Measurements from ENCODE around the gene YKT6. TPM values are rescaled to one million over a fixed set of nuclear protein-coding genes. Genes with fewer than 3 reads are reported as not detected.

YKT6 gene
- total RNA-seq, 1 donor from 2014 or later: 47.6 TPM

- H3K27ac ChIP-seq: no peak overlapping the region
- H3K4me3 ChIP-seq: no peak overlapping the region
- DNase-seq (ENCODE audit: extremely low spot score in 2 of 2): no peak
- H3K36me3 ChIP-seq: no peaks in the 10 kb centered on the region
- TF ChIP-seq POLR2AphosphoS5 (IDR thresholded peaks at IDR 0.05; ENCODE audit: insufficient read depth in 1 of 2, low read depth in 1 of 2): no peak
- TF ChIP-seq POLR2A (IDR thresholded peaks at IDR 0.05): no peak
- no peak for TF ChIP-seq CTCF (IDR thresholded peaks at IDR 0.05)
- H3K9me3 ChIP-seq: no peaks in the 10 kb centered on the region
- intact Hi-C loops (cut with DNase I): no loop called here
- H3K27me3 ChIP-seq: peaks cover 5% of the 10 kb centered on the region
- no peaks in the 10 kb centered on the region for H3K4me1 ChIP-seq
These were observed 25.0 kb downstream of the YKT6 start for GRCh38 chr7:44225566-44226395.

DNA sequence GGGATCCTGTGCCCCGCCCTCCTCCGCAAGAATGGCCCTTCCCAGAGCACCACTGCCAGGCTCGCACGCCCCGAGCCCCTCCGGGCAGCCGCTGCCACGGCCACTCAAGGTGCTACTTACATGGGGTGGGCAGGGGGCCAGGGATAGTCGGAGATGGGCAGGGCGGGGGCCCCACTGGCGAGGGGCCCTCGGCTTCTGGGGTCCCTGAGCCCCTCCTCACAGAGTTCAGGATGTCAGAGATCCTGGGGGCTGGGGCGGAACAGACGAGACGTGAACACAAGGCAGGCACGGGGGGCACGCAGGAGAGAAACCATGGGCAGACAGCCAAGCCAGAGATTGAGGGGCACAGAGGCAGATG is 25.6 kb downstream of the YKT6 start:
- intact Hi-C loops (cut with DNase I): no loop called here

GRCh38 chr7:44227911-44228310 is 27.1 kb downstream of the YKT6 start:
- Histone ChIP-seq H3K27me3 (peaks cover 5% of the 10 kb centered on the region), H3K4me1 (no peaks in the 10 kb centered on the region), H3K4me3 (no peak overlapping the region), H3K27ac (no peak overlapping the region), H3K36me3 (no peaks in the 10 kb centered on the region), H3K9me3 (no peaks in the 10 kb centered on the region)
- intact Hi-C loops (cut with DNase I): no loop called here
- no peak for TF ChIP-seq POLR2A (IDR thresholded peaks at IDR 0.05)
- no peak for TF ChIP-seq POLR2AphosphoS5 (IDR thresholded peaks at IDR 0.05; ENCODE audit: insufficient read depth in 1 of 2, low read depth in 1 of 2)
- no peak for TF ChIP-seq CTCF (IDR thresholded peaks at IDR 0.05)
- DNase-seq (ENCODE audit: extremely low spot score in 2 of 2): no peak

More for the DNA sequence above, 25.6 kb downstream of the YKT6 start:
- Histone ChIP-seq H3K27ac (no peak overlapping the region), H3K27me3 (peaks cover 5% of the 10 kb centered on the region), H3K9me3 (no peaks in the 10 kb centered on the region), H3K4me3 (no peak overlapping the region), H3K4me1 (no peaks in the 10 kb centered on the region), H3K36me3 (no peaks in the 10 kb centered on the region)
- TF ChIP-seq POLR2A (IDR thresholded peaks at IDR 0.05) (no peak), POLR2AphosphoS5 (IDR thresholded peaks at IDR 0.05; ENCODE audit: insufficient read depth in 1 of 2, low read depth in 1 of 2) (no peak), CTCF (IDR thresholded peaks at IDR 0.05) (no peak)
- no peak for DNase-seq (ENCODE audit: extremely low spot score in 2 of 2)

DNA sequence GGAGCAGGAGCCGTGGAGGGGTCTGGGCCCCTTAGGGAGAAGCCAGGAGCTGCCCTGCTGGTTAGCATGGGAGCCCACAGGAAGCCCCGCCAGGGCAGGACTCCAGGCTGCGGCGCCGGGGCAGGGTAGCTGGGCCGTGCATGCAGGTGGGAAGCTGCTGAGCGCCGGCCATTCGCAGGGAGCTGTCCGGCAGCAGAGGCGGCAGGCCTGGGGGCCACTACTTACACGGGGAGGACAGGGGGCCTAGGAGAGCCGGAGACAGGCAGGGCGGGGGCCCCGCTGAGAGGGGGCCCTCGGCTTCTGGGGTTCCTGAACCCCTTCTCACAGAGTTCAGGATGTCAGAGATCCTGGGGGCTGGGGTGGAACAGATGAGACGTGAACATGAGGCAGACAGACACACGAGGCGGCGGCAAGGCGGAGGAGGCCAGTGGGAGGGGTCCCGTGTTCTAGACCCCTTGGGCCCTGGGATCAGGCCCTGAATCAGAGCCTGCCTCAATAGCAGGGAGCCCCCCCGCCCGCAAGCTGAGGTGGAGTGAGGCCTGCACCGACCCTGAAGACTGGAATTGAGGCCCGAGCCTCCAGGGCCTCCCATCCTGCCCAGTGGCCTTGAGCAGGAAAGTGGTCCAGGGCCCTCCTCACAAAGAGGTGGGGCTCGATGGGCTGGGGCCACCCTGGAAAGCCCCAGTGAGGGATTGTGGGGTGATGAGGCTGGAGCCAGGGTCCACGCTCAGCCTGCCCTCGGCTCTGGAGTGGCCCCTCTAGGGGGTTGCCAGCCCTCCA is 28.0 kb downstream of the YKT6 start:
- H3K36me3 ChIP-seq: no peaks in the 10 kb centered on the region
- H3K9me3 ChIP-seq: no peaks in the 10 kb centered on the region
- peaks cover 5% of the 10 kb centered on the region for H3K27me3 ChIP-seq
- no peak for DNase-seq (ENCODE audit: extremely low spot score in 2 of 2)
- intact Hi-C loops (cut with DNase I): no loop called here
- no peak overlapping the region for H3K27ac ChIP-seq
- no peak for TF ChIP-seq POLR2AphosphoS5 (IDR thresholded peaks at IDR 0.05; ENCODE audit: insufficient read depth in 1 of 2, low read depth in 1 of 2)
- no peak for TF ChIP-seq CTCF (IDR thresholded peaks at IDR 0.05)
- TF ChIP-seq POLR2A (IDR thresholded peaks at IDR 0.05): no peak
- H3K4me3 ChIP-seq: no peak overlapping the region
- H3K4me1 ChIP-seq: no peaks in the 10 kb centered on the region

Data from vagina (tissue), 2 donors.